Activated naive CD4-positive, alpha-beta T cell treated with anti-CD3 and anti-CD28 coated beads, Interleukin-2, amount 10 ng/mL, durations not matched to agents 5 hours and 36 hours (primary cell): ENCODE results near the gene FNDC3A. TPM values are rescaled to one million over a fixed set of nuclear protein-coding genes. Genes with fewer than 3 reads are reported as not detected.

Source experiments
- total RNA-seq, 2 experiments: library from RNA; stranded (reverse); gene quantifications; one replicate each; pipeline ENCODE4 v1.2.3, GENCODE V29; 2021

The FNDC3A gene, protein sequence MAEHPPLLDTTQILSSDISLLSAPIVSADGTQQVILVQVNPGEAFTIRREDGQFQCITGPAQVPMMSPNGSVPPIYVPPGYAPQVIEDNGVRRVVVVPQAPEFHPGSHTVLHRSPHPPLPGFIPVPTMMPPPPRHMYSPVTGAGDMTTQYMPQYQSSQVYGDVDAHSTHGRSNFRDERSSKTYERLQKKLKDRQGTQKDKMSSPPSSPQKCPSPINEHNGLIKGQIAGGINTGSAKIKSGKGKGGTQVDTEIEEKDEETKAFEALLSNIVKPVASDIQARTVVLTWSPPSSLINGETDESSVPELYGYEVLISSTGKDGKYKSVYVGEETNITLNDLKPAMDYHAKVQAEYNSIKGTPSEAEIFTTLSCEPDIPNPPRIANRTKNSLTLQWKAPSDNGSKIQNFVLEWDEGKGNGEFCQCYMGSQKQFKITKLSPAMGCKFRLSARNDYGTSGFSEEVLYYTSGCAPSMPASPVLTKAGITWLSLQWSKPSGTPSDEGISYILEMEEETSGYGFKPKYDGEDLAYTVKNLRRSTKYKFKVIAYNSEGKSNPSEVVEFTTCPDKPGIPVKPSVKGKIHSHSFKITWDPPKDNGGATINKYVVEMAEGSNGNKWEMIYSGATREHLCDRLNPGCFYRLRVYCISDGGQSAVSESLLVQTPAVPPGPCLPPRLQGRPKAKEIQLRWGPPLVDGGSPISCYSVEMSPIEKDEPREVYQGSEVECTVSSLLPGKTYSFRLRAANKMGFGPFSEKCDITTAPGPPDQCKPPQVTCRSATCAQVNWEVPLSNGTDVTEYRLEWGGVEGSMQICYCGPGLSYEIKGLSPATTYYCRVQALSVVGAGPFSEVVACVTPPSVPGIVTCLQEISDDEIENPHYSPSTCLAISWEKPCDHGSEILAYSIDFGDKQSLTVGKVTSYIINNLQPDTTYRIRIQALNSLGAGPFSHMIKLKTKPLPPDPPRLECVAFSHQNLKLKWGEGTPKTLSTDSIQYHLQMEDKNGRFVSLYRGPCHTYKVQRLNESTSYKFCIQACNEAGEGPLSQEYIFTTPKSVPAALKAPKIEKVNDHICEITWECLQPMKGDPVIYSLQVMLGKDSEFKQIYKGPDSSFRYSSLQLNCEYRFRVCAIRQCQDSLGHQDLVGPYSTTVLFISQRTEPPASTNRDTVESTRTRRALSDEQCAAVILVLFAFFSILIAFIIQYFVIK
- 10 to 100 TPM; 28.7 to 29.9 TPM for total RNA-seq

GRCh38 chr13:48975856-48976575 lies at the start of gene FNDC3A:
TSS of gene FNDC3A (plus strand) at chr13:48975912. CDS start at chr13:49006191, 30,279 bp downstream.

GRCh38 chr13:49220036-49220855 lies 244.5 kb downstream of the FNDC3A start, which contains the start of gene MLNR:
TSS of gene MLNR (plus strand) at chr13:49220338. CDS start at chr13:49220338, 0 bp downstream.

GRCh38 chr13:49247643-49248621 lies 272.2 kb downstream of the FNDC3A start, which contains the start of gene CDADC1:
TSS of gene CDADC1 (plus strand) at chr13:49247925. CDS start at chr13:49248038, 113 bp downstream.

Other genes with a start within 250 kb of the FNDC3A start
- not detected for gene MLNR, start 244.4 kb downstream of the FNDC3A start, total RNA-seq